ENCODE measurements around the gene LRRC72. TPM values are rescaled to one million over a fixed set of nuclear protein-coding genes. Genes with fewer than 3 reads are reported as not detected.

LRRC72 gene
- polyA plus RNA-seq, 1 donor, result not detected

DNA sequence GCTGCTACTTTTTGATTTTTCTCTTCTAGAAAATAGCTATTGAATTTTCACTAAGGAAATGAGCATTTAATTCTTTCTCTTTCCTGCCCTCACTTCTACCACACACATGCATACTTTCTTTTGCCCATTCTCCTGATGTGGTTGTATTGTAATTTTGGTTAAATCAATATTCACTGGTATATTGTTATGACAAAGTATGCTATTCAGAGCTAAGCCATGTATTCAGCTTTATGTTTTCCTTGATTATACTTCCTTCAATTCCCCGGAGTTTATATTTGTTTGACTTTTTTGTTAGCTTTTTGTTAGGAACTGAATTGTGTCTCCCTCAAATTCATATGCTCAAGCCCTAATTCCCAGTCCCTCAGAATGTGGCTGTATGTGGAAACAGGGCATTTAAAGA lies 24.0 kb downstream of the LRRC72 start:
- H3K9me3 ChIP-seq (ENCODE audit: control insufficient read depth, low read depth, low read length), result no peaks in the 10 kb centered on the region
- H3K27ac ChIP-seq (ENCODE audit: low read length), result no peak overlapping the region
- H3K4me3 ChIP-seq (ENCODE audit: low read length), result no peak overlapping the region
- DNase-seq, result no peak
- 60% methylated on average over 1 of the region's 1 CpG for WGBS (ENCODE audit: insufficient coverage, low lambda C conversion rate)
- H3K4me1 ChIP-seq (ENCODE audit: control insufficient read depth, insufficient read depth, low read length), result no peaks in the 10 kb centered on the region
- H3K27me3 ChIP-seq (ENCODE audit: control insufficient read depth, insufficient read depth, low read length), result no peaks in the 10 kb centered on the region
- no peaks in the 10 kb centered on the region for H3K36me3 ChIP-seq (ENCODE audit: control insufficient read depth, insufficient read depth, low read length)

- no peaks in the 10 kb centered on the region for H3K4me1 ChIP-seq (ENCODE audit: control insufficient read depth, insufficient read depth, low read length)
- no peaks in the 10 kb centered on the region for H3K36me3 ChIP-seq (ENCODE audit: control insufficient read depth, insufficient read depth, low read length)
- WGBS (ENCODE audit: insufficient coverage, low lambda C conversion rate), result 100% methylated on average over 1 of the region's 10 CpGs
- H3K27ac ChIP-seq (ENCODE audit: low read length), result no peak overlapping the region
- no peak for DNase-seq
- no peaks in the 10 kb centered on the region for H3K27me3 ChIP-seq (ENCODE audit: control insufficient read depth, insufficient read depth, low read length)
- no peak overlapping the region for H3K4me3 ChIP-seq (ENCODE audit: low read length)
- no peaks in the 10 kb centered on the region for H3K9me3 ChIP-seq (ENCODE audit: control insufficient read depth, low read depth, low read length)
Measured at GRCh38 chr7:16554518-16555236, 28.1 kb downstream of the LRRC72 start.

GRCh38 chr7:16556359-16556758 lies 29.7 kb downstream of the LRRC72 start:
- Histone ChIP-seq H3K27me3 (ENCODE audit: control insufficient read depth, insufficient read depth, low read length) (no peaks in the 10 kb centered on the region), H3K4me3 (ENCODE audit: low read length) (no peak overlapping the region), H3K9me3 (ENCODE audit: control insufficient read depth, low read depth, low read length) (no peaks in the 10 kb centered on the region), H3K4me1 (ENCODE audit: control insufficient read depth, insufficient read depth, low read length) (no peaks in the 10 kb centered on the region), H3K36me3 (ENCODE audit: control insufficient read depth, insufficient read depth, low read length) (no peaks in the 10 kb centered on the region), H3K27ac (ENCODE audit: low read length) (no peak overlapping the region)
- no peak for DNase-seq
- no CpG with 5 or more reads among the region's 2 CpGs for WGBS (ENCODE audit: insufficient coverage, low lambda C conversion rate)

DNA sequence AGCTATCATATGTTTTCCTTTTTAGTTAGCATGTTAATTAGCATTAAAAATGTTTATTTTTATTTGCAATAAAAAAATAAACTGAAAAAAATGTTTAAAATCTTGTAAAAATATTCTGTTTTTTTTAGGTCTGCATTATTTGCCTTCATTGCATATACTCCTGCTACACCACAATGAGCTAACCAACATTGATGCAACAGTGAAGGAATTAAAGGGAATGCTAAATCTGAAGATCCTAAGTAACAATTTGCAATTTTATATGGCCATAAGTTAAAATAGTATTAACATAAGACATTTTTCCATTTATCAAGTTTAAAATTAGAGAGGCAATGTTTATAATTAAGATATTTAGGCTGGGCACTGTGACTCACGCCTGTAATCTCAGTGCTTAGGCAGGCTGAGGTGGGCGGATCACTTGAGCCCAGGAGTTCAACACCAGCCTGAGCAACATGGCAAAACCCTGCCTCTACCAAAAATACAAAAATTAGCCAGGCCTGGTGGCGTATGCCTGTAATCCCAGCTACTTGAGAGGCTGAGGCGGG lies 32.2 kb downstream of the LRRC72 start:
- no peaks in the 10 kb centered on the region for H3K4me1 ChIP-seq (ENCODE audit: control insufficient read depth, insufficient read depth, low read length)
- no peaks in the 10 kb centered on the region for H3K27me3 ChIP-seq (ENCODE audit: control insufficient read depth, insufficient read depth, low read length)
- no CpG with 5 or more reads among the region's 4 CpGs for WGBS (ENCODE audit: insufficient coverage, low lambda C conversion rate)
- DNase-seq, result no peak
- H3K4me3 ChIP-seq (ENCODE audit: low read length), result no peak overlapping the region
- no peak overlapping the region for H3K27ac ChIP-seq (ENCODE audit: low read length)
- no peaks in the 10 kb centered on the region for H3K9me3 ChIP-seq (ENCODE audit: control insufficient read depth, low read depth, low read length)
- H3K36me3 ChIP-seq (ENCODE audit: control insufficient read depth, insufficient read depth, low read length), result no peaks in the 10 kb centered on the region

DNA sequence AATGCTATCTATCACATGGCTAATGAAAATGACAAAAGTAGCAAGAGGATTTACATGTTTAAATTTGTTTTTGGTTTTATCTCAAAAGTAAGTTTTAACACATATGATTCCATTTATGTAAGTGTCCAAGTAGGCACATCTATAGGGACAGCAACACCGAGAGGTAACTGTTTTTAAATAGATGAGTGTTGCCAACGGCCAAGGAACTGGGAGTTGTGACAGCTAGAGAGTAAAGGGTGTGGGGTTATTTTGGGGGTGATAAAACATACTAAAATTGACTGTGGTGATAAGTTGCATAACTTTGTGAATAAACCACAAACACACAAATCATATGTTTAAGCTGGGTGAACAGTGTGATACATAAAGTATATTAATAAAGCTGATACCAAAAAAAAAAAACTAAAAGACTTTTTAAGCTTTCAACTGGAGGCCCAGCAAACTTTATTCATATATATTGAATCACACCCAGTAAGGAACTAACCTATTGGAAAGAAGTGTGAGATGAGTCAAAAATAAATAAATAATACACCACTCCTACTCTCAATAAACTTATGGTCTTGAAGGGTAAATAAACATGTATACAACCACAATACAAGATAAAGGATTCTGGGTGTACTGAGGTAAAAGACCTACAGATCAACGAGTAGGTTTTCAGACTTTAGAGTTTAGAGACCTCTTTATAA lies 33.0 kb downstream of the LRRC72 start:
- Histone ChIP-seq H3K27ac (ENCODE audit: low read length) (no peak overlapping the region), H3K36me3 (ENCODE audit: control insufficient read depth, insufficient read depth, low read length) (no peaks in the 10 kb centered on the region), H3K9me3 (ENCODE audit: control insufficient read depth, low read depth, low read length) (no peaks in the 10 kb centered on the region), H3K27me3 (ENCODE audit: control insufficient read depth, insufficient read depth, low read length) (no peaks in the 10 kb centered on the region), H3K4me3 (ENCODE audit: low read length) (no peak overlapping the region), H3K4me1 (ENCODE audit: control insufficient read depth, insufficient read depth, low read length) (no peaks in the 10 kb centered on the region)
- DNase-seq, result no peak
- 90% methylated on average over 2 of the region's 3 CpGs for WGBS (ENCODE audit: insufficient coverage, low lambda C conversion rate)

DNA sequence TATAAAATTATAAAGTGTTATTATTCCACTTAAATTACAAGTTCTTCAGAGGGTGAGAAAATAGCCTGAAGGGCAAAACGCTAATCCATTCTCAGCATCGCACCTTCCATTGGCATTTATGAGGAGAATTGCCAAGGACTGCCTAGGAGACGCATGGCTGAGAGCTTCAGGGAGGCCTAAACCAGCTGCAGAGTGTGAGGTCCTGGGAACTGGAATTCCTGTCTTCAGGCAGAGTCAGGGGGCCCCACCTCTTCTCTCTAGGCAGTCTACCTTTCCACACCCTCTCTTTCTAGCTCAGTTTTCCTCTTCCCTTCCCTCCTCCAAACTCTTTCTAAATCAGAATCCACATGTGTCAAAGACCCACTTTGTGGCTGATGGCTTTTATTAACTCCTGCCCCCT lies 35.3 kb downstream of the LRRC72 start:
- H3K36me3 ChIP-seq (ENCODE audit: control insufficient read depth, insufficient read depth, low read length), result no peaks in the 10 kb centered on the region
- WGBS (ENCODE audit: insufficient coverage, low lambda C conversion rate), result no CpG with 5 or more reads among the region's 3 CpGs
- H3K4me3 ChIP-seq (ENCODE audit: low read length), result no peak overlapping the region
- no peak overlapping the region for H3K27ac ChIP-seq (ENCODE audit: low read length)
- no peak for DNase-seq
- no peaks in the 10 kb centered on the region for H3K27me3 ChIP-seq (ENCODE audit: control insufficient read depth, insufficient read depth, low read length)
- no peaks in the 10 kb centered on the region for H3K4me1 ChIP-seq (ENCODE audit: control insufficient read depth, insufficient read depth, low read length)
- no peaks in the 10 kb centered on the region for H3K9me3 ChIP-seq (ENCODE audit: control insufficient read depth, low read depth, low read length)

DNA sequence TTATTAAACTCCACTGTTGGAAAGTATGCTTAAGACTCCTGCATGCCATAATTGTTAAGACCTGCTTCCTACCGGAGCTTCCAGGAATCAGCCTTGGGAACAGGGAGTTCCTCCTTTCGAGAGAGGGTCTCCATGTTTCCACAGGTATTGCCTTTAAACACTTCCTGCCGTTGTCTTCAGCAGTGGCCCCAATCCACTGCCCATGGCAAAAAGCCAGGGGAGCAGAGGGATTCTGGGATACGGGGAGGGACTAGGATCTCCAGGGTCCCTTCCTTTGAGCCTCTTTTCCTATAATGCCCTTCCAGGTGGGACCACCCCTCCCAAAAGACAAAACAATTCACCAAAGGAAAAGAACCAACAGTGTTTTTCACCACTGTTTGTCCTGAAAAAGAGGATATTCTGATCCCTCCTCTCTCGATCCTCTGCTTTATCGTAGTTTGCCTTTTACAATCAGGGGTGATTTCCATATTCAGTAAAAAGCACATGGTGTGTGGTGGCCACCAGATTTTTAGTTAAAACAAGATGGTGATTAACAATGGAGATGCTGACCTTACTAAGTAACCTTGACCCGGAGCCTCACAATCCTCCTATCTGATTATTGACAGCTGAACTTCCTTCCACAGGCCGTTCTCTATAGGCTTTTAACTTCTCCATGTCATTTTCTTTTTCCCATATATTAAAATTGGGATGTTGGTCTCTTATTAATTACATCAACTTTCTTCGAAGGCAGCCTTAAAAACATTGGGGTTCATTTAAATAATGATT lies 36.0 kb downstream of the LRRC72 start:
- Histone ChIP-seq H3K9me3 (ENCODE audit: control insufficient read depth, low read depth, low read length) (no peaks in the 10 kb centered on the region), H3K36me3 (ENCODE audit: control insufficient read depth, insufficient read depth, low read length) (no peaks in the 10 kb centered on the region), H3K27ac (ENCODE audit: low read length) (no peak overlapping the region), H3K4me3 (ENCODE audit: low read length) (no peak overlapping the region), H3K27me3 (ENCODE audit: control insufficient read depth, insufficient read depth, low read length) (no peaks in the 10 kb centered on the region), H3K4me1 (ENCODE audit: control insufficient read depth, insufficient read depth, low read length) (no peaks in the 10 kb centered on the region)
- no peak for DNase-seq
- WGBS (ENCODE audit: insufficient coverage, low lambda C conversion rate), result 75% methylated on average over 2 of the region's 9 CpGs

DNA sequence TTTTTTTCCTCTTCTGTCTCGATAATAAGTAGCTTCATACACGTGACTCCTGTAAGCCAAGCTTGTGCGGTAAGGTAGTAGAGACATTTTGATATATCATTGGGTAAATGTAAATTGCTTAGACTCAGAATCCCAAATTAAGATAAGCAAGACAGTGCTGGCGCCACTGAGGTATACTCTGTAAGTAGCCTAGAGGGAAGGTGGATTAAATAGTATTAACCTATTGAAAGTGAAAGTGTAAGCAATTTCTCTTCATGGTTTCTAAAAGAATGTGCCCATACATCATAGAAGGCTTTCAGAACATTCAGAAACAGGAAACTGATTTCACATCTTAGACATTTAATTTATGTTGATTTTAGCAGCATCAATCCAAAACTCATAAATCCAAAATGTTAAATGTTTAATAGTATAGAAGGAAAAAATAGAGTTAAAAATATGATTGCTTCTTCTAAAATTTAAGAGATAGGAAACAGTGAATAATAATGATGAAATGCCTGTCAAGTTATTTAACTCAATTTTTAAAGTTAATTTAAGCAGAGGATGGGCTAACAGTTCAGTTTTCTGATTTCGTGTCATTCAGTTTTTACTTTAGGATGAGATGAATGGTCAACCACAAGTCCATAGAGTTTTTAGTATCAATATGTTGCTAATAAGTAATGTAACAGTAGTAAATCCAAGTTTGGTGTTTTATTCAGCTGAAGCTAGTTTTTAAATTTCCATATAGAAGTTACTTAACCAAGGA lies 36.8 kb downstream of the LRRC72 start:
- no peak for DNase-seq
- Histone ChIP-seq H3K27ac (ENCODE audit: low read length) (no peak overlapping the region), H3K9me3 (ENCODE audit: control insufficient read depth, low read depth, low read length) (no peaks in the 10 kb centered on the region), H3K4me3 (ENCODE audit: low read length) (no peak overlapping the region), H3K4me1 (ENCODE audit: control insufficient read depth, insufficient read depth, low read length) (no peaks in the 10 kb centered on the region), H3K27me3 (ENCODE audit: control insufficient read depth, insufficient read depth, low read length) (no peaks in the 10 kb centered on the region), H3K36me3 (ENCODE audit: control insufficient read depth, insufficient read depth, low read length) (no peaks in the 10 kb centered on the region)
- WGBS (ENCODE audit: insufficient coverage, low lambda C conversion rate), result 100% methylated on average over 1 of the region's 5 CpGs

GRCh38 chr7:16564023-16564380 lies 37.4 kb downstream of the LRRC72 start:
- Histone ChIP-seq H3K9me3 (ENCODE audit: control insufficient read depth, low read depth, low read length) (no peaks in the 10 kb centered on the region), H3K4me3 (ENCODE audit: low read length) (no peak overlapping the region), H3K36me3 (ENCODE audit: control insufficient read depth, insufficient read depth, low read length) (no peaks in the 10 kb centered on the region), H3K27ac (ENCODE audit: low read length) (no peak overlapping the region), H3K4me1 (ENCODE audit: control insufficient read depth, insufficient read depth, low read length) (no peaks in the 10 kb centered on the region), H3K27me3 (ENCODE audit: control insufficient read depth, insufficient read depth, low read length) (no peaks in the 10 kb centered on the region)
- 100% methylated on average over 1 of the region's 4 CpGs for WGBS (ENCODE audit: insufficient coverage, low lambda C conversion rate)
- no peak for DNase-seq

DNA sequence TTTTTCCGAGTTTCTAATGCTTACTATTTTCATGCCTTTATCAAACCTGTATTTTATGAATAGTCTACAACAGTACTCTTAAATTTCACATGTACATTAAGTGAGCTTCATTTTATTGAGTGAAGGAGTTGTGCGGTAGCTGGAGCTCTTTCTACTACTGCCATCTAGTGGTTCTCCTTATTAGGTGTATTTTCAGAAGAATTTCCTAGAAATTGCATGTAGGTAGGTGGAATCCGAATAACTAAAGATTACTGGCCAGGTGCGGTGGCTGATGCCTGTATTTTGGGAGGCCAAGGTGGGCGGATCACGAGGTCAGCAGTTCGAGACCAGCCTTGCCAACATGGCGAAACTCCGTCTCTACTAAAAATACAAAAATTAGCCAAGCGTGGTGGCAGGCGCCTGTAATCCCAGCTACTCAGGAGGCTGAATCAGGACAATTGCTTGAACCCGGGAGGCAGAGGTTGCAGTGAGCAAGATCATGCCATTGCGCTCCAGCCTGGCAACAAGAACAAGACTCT lies 38.3 kb downstream of the LRRC72 start:
- 0% methylated on average over 1 of the region's 13 CpGs for WGBS (ENCODE audit: insufficient coverage, low lambda C conversion rate)
- Histone ChIP-seq H3K36me3 (ENCODE audit: control insufficient read depth, insufficient read depth, low read length) (no peaks in the 10 kb centered on the region), H3K9me3 (ENCODE audit: control insufficient read depth, low read depth, low read length) (no peaks in the 10 kb centered on the region), H3K4me3 (ENCODE audit: low read length) (no peak overlapping the region), H3K4me1 (ENCODE audit: control insufficient read depth, insufficient read depth, low read length) (no peaks in the 10 kb centered on the region), H3K27ac (ENCODE audit: low read length) (no peak overlapping the region), H3K27me3 (ENCODE audit: control insufficient read depth, insufficient read depth, low read length) (no peaks in the 10 kb centered on the region)
- peak; percentile 18 to 57 for DNase-seq

Data from large intestine (tissue), 3 donors.